Upper lobe of left lung (tissue), 6 donors: ENCODE measurements around the gene HBD. TPM values are rescaled to one million over a fixed set of nuclear protein-coding genes. Genes with fewer than 3 reads are reported as not detected.

Source experiments
- ATAC-seq, 2 donors: fragments of 200-7000 bp; cut with Tn5 transposase; one replicate each; pipeline ENCODE4 v1.9.1; 2022; ENCODE audit warnings: mild to moderate bottlenecking in 2 of 2, moderate library complexity in 2 of 2; ENCODE audit not compliant: low FRiP score in 2 of 2
- DNase-seq, 2 donors: peaks; one replicate each; pipeline ENCODE4 v3.0.0-alpha.2; 2019 to 2020
- H3K27ac ChIP-seq, 4 donors: fragments of 200-600 bp; sonication (generic); one replicate each; pipeline ENCODE4 v1.5.1; 2016 to 2019
- H3K27me3 ChIP-seq, 4 donors: fragments of 200-600 bp; sonication (generic); one replicate each; pipeline ENCODE4 v1.5.1; 2017 to 2019
- H3K36me3 ChIP-seq, 4 donors: fragments of 200-600 bp; sonication (generic); one replicate each; pipeline ENCODE4 v1.5.1; 2016 to 2019
- H3K4me1 ChIP-seq, 4 donors: fragments of 200-600 bp; sonication (generic); one replicate each; pipeline ENCODE4 v1.5.1; 2018 to 2019
- H3K4me3 ChIP-seq, 4 donors: fragments of 200-600 bp; sonication (generic); one replicate each; pipeline ENCODE4 v1.5.1; 2017 to 2019; ENCODE audit warnings: mild to moderate bottlenecking in 2 of 4, moderate library complexity in 1 of 4
- H3K9me3 ChIP-seq, 4 donors: fragments of 200-600 bp; sonication (generic); one replicate each; pipeline ENCODE4 v1.5.1; 2018 to 2019
- CTCF ChIP-seq, 6 experiments: fragments of 450-650 bp in 4 of 6; fragments of 200-600 bp in 2 of 6; sonication (generic) in 2 of 6; IDR thresholded peaks; one replicate each; pipeline ENCODE4 v1.5.1; 2016 to 2019; ENCODE audit warnings: antibody characterized with exemption in 6 of 6
- EP300 ChIP-seq, 4 donors: sonication (generic); formaldehyde crosslinking; IDR thresholded peaks; one replicate each; pipeline ENCODE4 v1.5.1; 2017; ENCODE audit warnings: antibody characterized with exemption in 4 of 4, control low read depth in 2 of 4
- POLR2A ChIP-seq, 4 donors: fragments of 450-650 bp; IDR thresholded peaks; one replicate each; pipeline ENCODE4 v1.5.1; 2016 to 2017; ENCODE audit warnings: antibody characterized with exemption in 4 of 4, mild to moderate bottlenecking in 2 of 4
- POLR2AphosphoS5 ChIP-seq, 2 donors: sonication (generic); formaldehyde crosslinking; IDR thresholded peaks; one replicate each; pipeline ENCODE4 v1.5.1; 2017; ENCODE audit warnings: antibody characterized with exemption in 2 of 2
- WGBS, 2 donors: methylation state at CpG; one replicate each; pipeline ENCODE4 v1.1.5; 2017 to 2018; 5-methylcytosine and 5-hydroxymethylcytosine counted together
- total RNA-seq, 6 donors: library from RNA; depleted of rRNA in 4 of 6; stranded (reverse); fragments of >200 nt in 4 of 6; gene quantifications; one replicate each; pipeline versions ENCODE4 v1.1.0 to v1.2.1, GENCODE V29; 2016 to 2021
- donor health status: DM: no; HTN: no; CAD: no; lungs with moderate emphysema.
- donor health status: DM: no; HTN: yes; CAD: no; lungs with severe emphysema.

The HBD gene
- 1 to 10 TPM in 1 of 6 donors, not detected in 5; 7.2 TPM for total RNA-seq

DNA sequence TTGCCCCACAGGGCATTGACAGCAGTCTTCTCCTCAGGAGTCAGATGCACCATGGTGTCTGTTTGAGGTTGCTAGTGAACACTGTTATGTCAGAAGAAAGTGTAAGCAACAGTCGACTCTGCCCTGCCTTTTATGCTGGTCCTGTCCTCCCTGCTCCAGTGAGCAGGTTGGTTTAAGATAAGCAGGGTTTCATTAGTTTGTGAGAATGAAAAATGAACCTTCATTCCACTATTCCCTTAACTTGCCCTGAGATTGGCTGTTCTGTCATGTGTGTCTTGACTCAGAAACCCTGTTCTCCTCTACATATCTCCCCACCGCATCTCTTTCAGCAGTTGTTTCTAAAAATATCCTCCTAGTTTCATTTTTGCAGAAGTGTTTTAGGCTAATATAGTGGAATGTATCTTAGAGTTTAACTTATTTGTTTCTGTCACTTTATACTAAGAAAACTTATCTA lies at the start of gene HBD:
HBD (minus strand) TSS at position 103 of the 454 bp plus-strand sequence; CDS start at position 53, 50 bp downstream.
- no peak for DNase-seq
- no peaks in the 10 kb centered on the region for H3K27me3 ChIP-seq
- no peaks in the 10 kb centered on the region for H3K36me3 ChIP-seq
- H3K9me3 ChIP-seq = no peaks in the 10 kb centered on the region
- 22 to 39% methylated on average over 2 of the region's 2 CpGs for WGBS, 2 donors
- no peak within 1 kb of the TSS for H3K27ac ChIP-seq
- H3K4me1 ChIP-seq = no peaks in the 10 kb centered on the region
- no peak within 1 kb of the TSS for H3K4me3 ChIP-seq
- no peak for TF ChIP-seq POLR2AphosphoS5 (IDR thresholded peaks at IDR 0.05)
- TF ChIP-seq EP300 (IDR thresholded peaks at IDR 0.05) = no peak
- TF ChIP-seq CTCF (IDR thresholded peaks at IDR 0.05) = no peak
- TF ChIP-seq POLR2A (IDR thresholded peaks at IDR 0.05) = no peak
- no peak for ATAC-seq

DNA sequence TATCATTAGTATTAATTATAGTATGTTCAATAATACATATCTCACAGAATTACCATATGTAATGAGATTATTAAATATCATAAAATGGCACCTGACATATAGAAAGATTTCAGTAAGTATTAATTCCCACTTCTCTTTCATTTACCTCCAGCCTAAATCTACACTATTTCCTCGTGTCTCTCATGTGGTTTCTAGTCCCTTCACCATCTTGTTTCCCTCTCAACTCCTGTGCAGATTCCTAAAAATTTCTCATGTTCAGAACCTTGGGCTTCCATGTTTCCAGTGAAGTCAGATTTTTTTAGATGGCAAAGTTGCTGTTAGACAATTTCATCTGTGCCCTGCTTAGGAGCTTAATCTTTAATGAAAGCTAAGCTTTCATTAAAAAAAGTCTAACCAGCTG lies 49.6 kb upstream of the HBD start:
- no peaks in the 10 kb centered on the region for H3K36me3 ChIP-seq
- DNase-seq (no peak), ATAC-seq (no peak)
- no peaks in the 10 kb centered on the region for H3K4me1 ChIP-seq
- 66 to 77% methylated on average over 1 of the region's 1 CpG for WGBS, 2 donors
- H3K27ac ChIP-seq = no peak overlapping the region
- H3K4me3 ChIP-seq = no peak overlapping the region
- no peaks in the 10 kb centered on the region for H3K9me3 ChIP-seq
- no peak for TF ChIP-seq POLR2AphosphoS5 (IDR thresholded peaks at IDR 0.05)
- no peak for TF ChIP-seq POLR2A (IDR thresholded peaks at IDR 0.05)
- no peak for TF ChIP-seq EP300 (IDR thresholded peaks at IDR 0.05)
- TF ChIP-seq CTCF (IDR thresholded peaks at IDR 0.05) = no peak
- no peaks in the 10 kb centered on the region for H3K27me3 ChIP-seq

DNA sequence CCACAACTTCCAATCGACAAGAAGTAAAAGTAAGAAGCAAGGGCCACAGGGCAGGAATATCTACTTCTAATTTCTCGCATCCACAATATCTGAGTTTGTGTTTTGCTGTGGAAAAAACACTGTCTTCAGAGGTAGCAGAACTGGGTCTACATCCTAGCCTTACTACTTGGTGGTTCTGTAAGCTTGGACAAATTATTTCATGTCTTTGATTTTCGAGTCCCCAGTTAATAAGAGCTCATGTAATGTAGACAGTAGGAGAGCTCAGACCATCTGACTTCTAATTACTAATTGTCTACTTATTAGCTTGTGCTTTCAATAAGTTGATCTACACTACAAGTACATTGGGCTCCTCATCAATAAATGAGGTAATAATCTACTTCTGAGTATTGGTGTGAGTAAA lies 48.8 kb upstream of the HBD start:
- Histone ChIP-seq H3K27me3 (no peaks in the 10 kb centered on the region), H3K36me3 (no peaks in the 10 kb centered on the region), H3K4me1 (no peaks in the 10 kb centered on the region), H3K4me3 (no peak overlapping the region), H3K9me3 (no peaks in the 10 kb centered on the region), H3K27ac (no peak overlapping the region)
- ATAC-seq = no peak
- no peak for TF ChIP-seq POLR2AphosphoS5 (IDR thresholded peaks at IDR 0.05)
- no peak for TF ChIP-seq POLR2A (IDR thresholded peaks at IDR 0.05)
- no peak for TF ChIP-seq EP300 (IDR thresholded peaks at IDR 0.05)
- TF ChIP-seq CTCF (IDR thresholded peaks at IDR 0.05) = no peak
- DNase-seq = no peak
- 81 to 83% methylated on average over 3 of the region's 3 CpGs for WGBS, 2 donors

- no peaks in the 10 kb centered on the region for H3K27me3 ChIP-seq
- 82 to 90% methylated on average over 2 of the region's 2 CpGs for WGBS, 2 donors
- H3K4me1 ChIP-seq = no peaks in the 10 kb centered on the region
- ATAC-seq (no peak), DNase-seq (no peak)
- H3K4me3 ChIP-seq = no peak overlapping the region
- no peaks in the 10 kb centered on the region for H3K36me3 ChIP-seq
- TF ChIP-seq POLR2AphosphoS5 (IDR thresholded peaks at IDR 0.05) = no peak
- TF ChIP-seq POLR2A (IDR thresholded peaks at IDR 0.05) = no peak
- no peak for TF ChIP-seq CTCF (IDR thresholded peaks at IDR 0.05)
- TF ChIP-seq EP300 (IDR thresholded peaks at IDR 0.05) = no peak
- no peak overlapping the region for H3K27ac ChIP-seq
- no peaks in the 10 kb centered on the region for H3K9me3 ChIP-seq
These were observed 48.3 kb upstream of the HBD start for GRCh38 chr11:5282628-5283027.

- no peak overlapping the region for H3K27ac ChIP-seq
- H3K27me3 ChIP-seq = no peaks in the 10 kb centered on the region
- no peak overlapping the region for H3K4me3 ChIP-seq
- H3K9me3 ChIP-seq = no peaks in the 10 kb centered on the region
- DNase-seq (no peak), ATAC-seq (no peak)
- TF ChIP-seq POLR2A (IDR thresholded peaks at IDR 0.05) (no peak), POLR2AphosphoS5 (IDR thresholded peaks at IDR 0.05) (no peak), EP300 (IDR thresholded peaks at IDR 0.05) (no peak), CTCF (IDR thresholded peaks at IDR 0.05) (no peak)
- H3K4me1 ChIP-seq = no peaks in the 10 kb centered on the region
- H3K36me3 ChIP-seq = no peaks in the 10 kb centered on the region
These were observed 47.3 kb upstream of the HBD start for GRCh38 chr11:5281596-5281995.
